H1 (cell line): ENCODE data around the gene ZNF527.

Source experiments
- EZH2 ChIP-seq: fragments of 200-600 bp; sonication (generic); IDR thresholded peaks from 2 replicates; pipeline ENCODE4 v1.7.1; 2012; ENCODE audit warnings: low read depth, mild to moderate bottlenecking, moderate library complexity, low read length, inconsistent platforms; ENCODE audit not compliant: severe bottlenecking
- GABPA ChIP-seq: IDR thresholded peaks from 2 replicates; pipeline ENCODE4 v1.6.1; 2011; ENCODE audit warnings: mild to moderate bottlenecking, low read length, moderate library complexity, borderline replicate concordance; ENCODE audit not compliant: insufficient read depth
- POLR2A ChIP-seq, 2 experiments: IDR thresholded peaks; 1 replicate in 1 of 2; 2 replicates in 1 of 2; pipeline ENCODE4 v1.6.1; 2011; ENCODE audit warnings: low read depth in 2 of 2, low read length in 2 of 2, mild to moderate bottlenecking in 2 of 2; ENCODE audit errors: control extremely low read depth in 1 of 2
- TF ChIP-seq, protein P1 (sequence below): IDR thresholded peaks from 2 replicates; pipeline ENCODE4 v1.6.1; 2011; ENCODE audit warnings: low read length, improper control_type of control experiment

GRCh38 chr19:37332839-37333238 lies 38.1 kb upstream of the ZNF527 start:
- TF ChIP-seq GABPA (no peak), EZH2 (no peak), POLR2A (IDR thresholded peaks at IDR 0.05; ENCODE audit: control extremely low read depth in 1 of 2, low read depth in 2 of 2, low read length in 2 of 2) (no peak)
- TF ChIP-seq, protein P1, sequence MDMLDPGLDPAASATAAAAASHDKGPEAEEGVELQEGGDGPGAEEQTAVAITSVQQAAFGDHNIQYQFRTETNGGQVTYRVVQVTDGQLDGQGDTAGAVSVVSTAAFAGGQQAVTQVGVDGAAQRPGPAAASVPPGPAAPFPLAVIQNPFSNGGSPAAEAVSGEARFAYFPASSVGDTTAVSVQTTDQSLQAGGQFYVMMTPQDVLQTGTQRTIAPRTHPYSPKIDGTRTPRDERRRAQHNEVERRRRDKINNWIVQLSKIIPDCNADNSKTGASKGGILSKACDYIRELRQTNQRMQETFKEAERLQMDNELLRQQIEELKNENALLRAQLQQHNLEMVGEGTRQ = no peak
